Epithelial cell of esophagus (primary cell): Measurements from ENCODE around the gene LCORL.
A peak's percentile ranks its signal among the peaks of the same experiment; 100 is the strongest.
"Not testable (repeated sequence)": the region's sequence is repeated elsewhere in the genome, so short reads cannot be mapped to it uniquely, and the experiment has no call there.

Source experiments
- DNase-seq: peaks from one replicate; pipeline ENCODE4 v3.0.0; 2010; ENCODE audit warnings: low read depth
- H3K4me3 ChIP-seq: 2 replicates; pipeline ENCODE4 v1.5.1; 2011; ENCODE audit warnings: mild to moderate bottlenecking, low read length, control low read depth
- TF ChIP-seq, protein P1 (sequence below): IDR thresholded peaks from 2 replicates; pipeline ENCODE4 v1.5.1; 2011; ENCODE audit warnings: low read depth, mild to moderate bottlenecking, low read length, control low read depth, inconsistent platforms; ENCODE audit not compliant: insufficient read depth; ENCODE audit errors: missing control alignments

LCORL gene

DNA sequence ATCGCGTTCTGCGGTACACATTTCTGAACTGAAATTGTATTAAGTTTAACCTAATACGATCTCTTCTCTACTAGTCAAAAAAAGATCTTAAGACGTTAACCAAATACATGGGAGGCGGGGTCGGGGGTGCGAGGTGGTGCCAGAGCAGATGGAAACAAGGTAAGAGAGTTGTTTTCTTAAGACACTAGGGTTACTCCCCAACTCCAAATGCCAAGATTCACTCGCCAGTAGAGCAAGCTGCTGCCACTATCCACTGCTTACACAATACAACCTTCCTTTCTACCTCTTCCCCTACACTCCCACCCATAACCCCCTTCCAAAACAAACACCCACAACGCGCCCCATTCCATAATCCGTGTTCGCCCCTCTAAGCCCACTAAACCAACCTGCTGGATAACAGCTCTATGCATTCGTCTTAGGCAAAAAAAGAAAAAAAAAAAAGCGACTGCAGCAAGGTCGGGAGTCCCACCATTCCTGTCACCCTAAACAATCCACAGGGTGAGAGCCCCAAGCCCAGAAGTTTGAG lies 1.3 kb downstream of the LCORL start:
- DNase-seq = peak; percentile 29
- TF ChIP-seq, protein P1, sequence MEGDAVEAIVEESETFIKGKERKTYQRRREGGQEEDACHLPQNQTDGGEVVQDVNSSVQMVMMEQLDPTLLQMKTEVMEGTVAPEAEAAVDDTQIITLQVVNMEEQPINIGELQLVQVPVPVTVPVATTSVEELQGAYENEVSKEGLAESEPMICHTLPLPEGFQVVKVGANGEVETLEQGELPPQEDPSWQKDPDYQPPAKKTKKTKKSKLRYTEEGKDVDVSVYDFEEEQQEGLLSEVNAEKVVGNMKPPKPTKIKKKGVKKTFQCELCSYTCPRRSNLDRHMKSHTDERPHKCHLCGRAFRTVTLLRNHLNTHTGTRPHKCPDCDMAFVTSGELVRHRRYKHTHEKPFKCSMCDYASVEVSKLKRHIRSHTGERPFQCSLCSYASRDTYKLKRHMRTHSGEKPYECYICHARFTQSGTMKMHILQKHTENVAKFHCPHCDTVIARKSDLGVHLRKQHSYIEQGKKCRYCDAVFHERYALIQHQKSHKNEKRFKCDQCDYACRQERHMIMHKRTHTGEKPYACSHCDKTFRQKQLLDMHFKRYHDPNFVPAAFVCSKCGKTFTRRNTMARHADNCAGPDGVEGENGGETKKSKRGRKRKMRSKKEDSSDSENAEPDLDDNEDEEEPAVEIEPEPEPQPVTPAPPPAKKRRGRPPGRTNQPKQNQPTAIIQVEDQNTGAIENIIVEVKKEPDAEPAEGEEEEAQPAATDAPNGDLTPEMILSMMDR = no peak
- H3K4me3 ChIP-seq = peak overlapping the region; percentile 88

- no peak overlapping the region for H3K4me3 ChIP-seq
- no peak for DNase-seq
- TF ChIP-seq, protein P1 = no peak
These were observed 7.3 kb downstream of the LCORL start for GRCh38 chr4:18014269-18014668.

DNA sequence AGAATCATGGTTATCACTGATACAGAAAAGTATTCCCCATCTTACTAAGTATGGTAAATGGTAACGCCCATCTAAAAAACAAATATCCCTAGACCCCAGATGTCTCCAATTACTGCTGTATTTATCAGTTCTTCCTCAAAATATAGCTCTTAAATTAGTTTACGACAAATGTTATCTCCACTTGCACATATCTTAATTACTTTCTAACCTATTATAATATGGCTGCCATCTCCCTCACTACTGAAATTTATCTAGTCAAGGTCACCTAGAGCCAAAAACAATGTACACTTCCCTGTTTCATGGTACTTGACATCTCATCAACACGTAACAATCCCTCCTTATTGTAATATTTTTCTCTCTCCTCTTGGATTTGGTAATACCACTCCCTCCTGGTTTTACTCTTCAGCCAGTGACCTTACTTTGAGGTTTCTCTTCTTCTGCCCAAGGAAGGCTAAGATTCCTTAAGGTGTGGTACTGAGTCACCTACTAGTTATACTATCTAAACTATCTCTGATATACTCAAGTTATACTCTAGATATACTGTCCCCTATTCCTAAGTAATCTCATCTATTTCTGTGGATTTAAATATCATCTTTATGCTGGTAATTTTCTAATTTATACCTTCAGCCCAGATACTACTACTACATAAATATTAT lies 8.6 kb downstream of the LCORL start:
- TF ChIP-seq, protein P1 = no peak
- no peak overlapping the region for H3K4me3 ChIP-seq
- peak; percentile 27 for DNase-seq

GRCh38 chr4:18012134-18012806 lies 9.3 kb downstream of the LCORL start:
- H3K4me3 ChIP-seq = no peak overlapping the region
- DNase-seq = no peak
- TF ChIP-seq, protein P1 = no peak

GRCh38 chr4:18007625-18008024 lies 13.9 kb downstream of the LCORL start:
- no peak overlapping the region for H3K4me3 ChIP-seq
- DNase-seq = no peak
- TF ChIP-seq, protein P1 = no peak

DNA sequence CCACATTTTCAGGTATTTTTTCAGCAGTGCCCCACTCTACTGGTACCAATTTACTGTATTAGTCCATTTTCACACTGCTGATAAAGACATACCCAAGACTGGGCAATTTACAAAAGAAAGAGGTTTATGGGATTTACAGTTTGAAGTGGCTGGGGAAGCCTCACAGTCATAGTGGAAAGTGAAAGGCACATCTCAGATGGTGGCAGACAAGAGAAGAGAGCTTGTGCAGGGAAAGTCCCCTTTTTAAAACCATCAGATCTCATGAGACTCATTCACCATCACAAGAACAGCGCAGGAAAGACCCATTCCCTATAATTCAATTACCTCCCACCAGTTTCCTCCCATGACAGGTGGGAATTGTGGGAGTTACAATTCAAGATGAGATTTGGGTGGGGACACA lies 15.1 kb downstream of the LCORL start:
- H3K4me3 ChIP-seq = not testable (repeated sequence)

DNA sequence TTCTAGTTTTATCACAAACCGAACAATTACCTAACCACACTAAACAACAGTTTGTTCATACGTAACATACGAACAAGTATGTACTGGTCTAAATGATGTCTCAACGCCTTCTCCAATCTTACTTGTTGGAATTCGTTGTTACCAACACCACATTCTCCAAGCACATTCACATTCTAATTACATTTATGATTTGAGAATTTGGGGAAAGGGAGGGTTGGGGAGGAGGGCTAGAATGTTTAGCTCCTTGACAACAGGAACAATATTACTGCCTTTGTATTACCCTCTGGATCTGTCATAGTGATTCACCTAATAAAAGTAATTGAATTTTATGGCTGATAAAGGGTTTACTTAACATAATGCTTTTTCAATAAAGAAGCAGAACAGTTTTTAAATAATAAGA lies 24.4 kb downstream of the LCORL start:
- TF ChIP-seq, protein P1 = no peak
- H3K4me3 ChIP-seq = no peak overlapping the region
- peak; percentile 86 for DNase-seq

More for the DNA sequence above, 15.1 kb downstream of the LCORL start:
- not testable (repeated sequence) for DNase-seq
